HCT116 (cell line): ENCODE results near the gene CLIC5.

ENCODE experiments used
- EZH2 ChIP-seq: fragments of 200-600 bp; sonication (generic); IDR thresholded peaks from 2 replicates; pipeline ENCODE4 v1.6.1; 2017; ENCODE audit warnings: antibody characterized with exemption, mixed run types
- POLR2A ChIP-seq: IDR thresholded peaks from 2 replicates; pipeline ENCODE4 v1.7.0; 2011; ENCODE audit warnings: borderline replicate concordance; ENCODE audit not compliant: insufficient read depth, insufficient read length; ENCODE audit errors: extremely low read depth

DNA sequence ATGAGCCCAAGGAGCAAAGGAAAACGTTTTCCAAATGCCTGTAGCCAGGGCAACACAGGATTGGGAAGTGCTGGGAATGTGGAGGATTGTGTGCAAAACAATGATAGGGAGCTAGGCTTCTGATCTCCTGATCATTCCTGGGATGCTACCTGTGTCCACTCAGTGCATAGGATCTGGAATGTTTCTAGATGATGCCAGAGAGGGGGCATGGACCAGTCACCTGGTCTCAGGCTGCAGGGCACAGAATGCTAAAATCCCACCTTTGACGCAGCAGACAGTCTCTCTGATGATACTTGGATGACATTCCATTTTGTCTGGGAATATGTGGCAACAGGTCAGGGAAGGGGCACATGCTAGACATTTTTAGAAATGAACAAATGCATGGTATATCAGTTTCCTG lies 128.9 kb downstream of the CLIC5 start:
- TF ChIP-seq POLR2A = no peak
- no peak for TF ChIP-seq EZH2
